DOHH2 (cell line): Measurements from ENCODE around the gene IRF2BP2.

ENCODE experiments used
- CTCF ChIP-seq: fragments of 200-600 bp; sonication (generic); IDR thresholded peaks from one replicate; pipeline ENCODE4 v1.5.1; 2014; ENCODE audit warnings: antibody characterized with exemption, mild to moderate bottlenecking, low read depth, low read length; ENCODE audit not compliant: poor library complexity, severe bottlenecking
- EZH2phosphoT487 ChIP-seq: fragments of 200-600 bp; sonication (generic); IDR thresholded peaks from 2 replicates; pipeline ENCODE4 v1.6.1; 2017; ENCODE audit warnings: borderline replicate concordance, mild to moderate bottlenecking, antibody characterized with exemption, low read length, moderate library complexity, mixed read lengths

DNA sequence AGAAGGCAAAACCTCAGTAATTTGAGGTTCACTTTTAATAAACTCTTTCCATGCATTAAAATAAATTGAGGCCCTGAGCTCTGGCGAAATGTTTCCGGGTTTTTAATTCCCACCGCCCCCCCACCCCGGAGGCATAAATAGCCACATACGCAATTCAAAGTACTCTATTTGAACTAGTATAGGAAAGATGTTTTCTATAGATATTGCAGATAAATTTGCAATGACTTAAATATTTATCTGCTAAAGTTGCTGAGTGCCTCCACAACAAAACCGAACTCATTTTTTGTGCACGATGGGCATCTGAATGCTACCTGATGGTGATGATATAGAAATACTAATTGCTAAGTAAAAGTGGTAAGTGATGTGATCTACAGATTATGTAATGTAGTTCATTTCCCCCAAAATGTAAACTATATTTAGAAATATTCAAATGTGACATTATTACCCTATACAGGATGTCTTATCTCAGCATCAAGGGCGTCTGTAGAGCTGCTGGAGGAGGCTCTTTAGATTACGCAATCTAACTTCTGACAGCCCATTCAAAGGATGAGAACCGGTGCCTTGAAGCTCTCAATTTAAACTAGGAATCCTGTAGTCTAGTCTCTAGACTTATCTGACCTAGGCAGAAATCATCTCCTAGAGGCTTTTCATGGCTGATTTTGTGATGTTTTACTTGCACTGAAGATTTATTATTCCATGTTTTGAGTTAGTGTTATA, 8.5 kb downstream of the IRF2BP2 start:
- no peak for TF ChIP-seq CTCF
- TF ChIP-seq EZH2phosphoT487 = no peak
